ENCODE measurements around the gene ITGA2.
A peak's percentile ranks its signal among the peaks of the same experiment; 100 is the strongest.

Gene ITGA2

GRCh38 chr5:53055365-53055764 is 66.2 kb downstream of the ITGA2 start:
- DNase-seq (ENCODE audit: low read depth in 1 of 2, low spot score in 1 of 2): no peak

GRCh38 chr5:53059281-53059680 is 70.1 kb downstream of the ITGA2 start:
- no peak for DNase-seq (ENCODE audit: low read depth in 1 of 2, low spot score in 1 of 2)

- no peak for DNase-seq (ENCODE audit: low read depth in 1 of 2, low spot score in 1 of 2)
These were observed 74.0 kb downstream of the ITGA2 start for GRCh38 chr5:53063176-53063575.

GRCh38 chr5:53063791-53064190 is 74.6 kb downstream of the ITGA2 start:
- no peak for DNase-seq (ENCODE audit: low read depth in 1 of 2, low spot score in 1 of 2)

- no peak for DNase-seq (ENCODE audit: low read depth in 1 of 2, low spot score in 1 of 2)
These were observed 76.9 kb downstream of the ITGA2 start for GRCh38 chr5:53066088-53066487.

- DNase-seq (ENCODE audit: low read depth in 1 of 2, low spot score in 1 of 2): no peak
These were observed 78.5 kb downstream of the ITGA2 start for GRCh38 chr5:53067641-53068040.

- no peak for DNase-seq (ENCODE audit: low read depth in 1 of 2, low spot score in 1 of 2)
These were observed 79.2 kb downstream of the ITGA2 start for GRCh38 chr5:53068291-53068836.

GRCh38 chr5:53069626-53070025 is 80.5 kb downstream of the ITGA2 start:
- peak in 1 of 2 donors; percentile 4 for DNase-seq (ENCODE audit: low read depth in 1 of 2, low spot score in 1 of 2)

- DNase-seq (ENCODE audit: low read depth in 1 of 2, low spot score in 1 of 2): no peak
These were observed 82.1 kb downstream of the ITGA2 start for GRCh38 chr5:53071298-53071697.

- DNase-seq (ENCODE audit: low read depth in 1 of 2, low spot score in 1 of 2): no peak
These were observed 82.6 kb downstream of the ITGA2 start for GRCh38 chr5:53071738-53072137.

- no peak for DNase-seq (ENCODE audit: low read depth in 1 of 2, low spot score in 1 of 2)
These were observed 84.2 kb downstream of the ITGA2 start for GRCh38 chr5:53073348-53073747.

- DNase-seq (ENCODE audit: low read depth in 1 of 2, low spot score in 1 of 2): no peak
These were observed 86.9 kb downstream of the ITGA2 start for GRCh38 chr5:53076014-53076583.

GRCh38 chr5:53080271-53080670 is 91.1 kb downstream of the ITGA2 start:
- no peak for DNase-seq (ENCODE audit: low read depth in 1 of 2, low spot score in 1 of 2)

GRCh38 chr5:53083927-53084326 is 94.8 kb downstream of the ITGA2 start:
- no peak for DNase-seq (ENCODE audit: low read depth in 1 of 2, low spot score in 1 of 2)

- DNase-seq (ENCODE audit: low read depth in 1 of 2, low spot score in 1 of 2): no peak
These were observed 95.5 kb downstream of the ITGA2 start for GRCh38 chr5:53084546-53085255.

- DNase-seq (ENCODE audit: low read depth in 1 of 2, low spot score in 1 of 2): no peak
These were observed 98.0 kb downstream of the ITGA2 start for GRCh38 chr5:53087171-53087570.

- DNase-seq (ENCODE audit: low read depth in 1 of 2, low spot score in 1 of 2): no peak
These were observed 98.5 kb downstream of the ITGA2 start for GRCh38 chr5:53087621-53088121.

- no peak for DNase-seq (ENCODE audit: low read depth in 1 of 2, low spot score in 1 of 2)
These were observed 100.4 kb downstream of the ITGA2 start for GRCh38 chr5:53089481-53089991.

GRCh38 chr5:53090229-53090628 is 101.1 kb downstream of the ITGA2 start:
- DNase-seq (ENCODE audit: low read depth in 1 of 2, low spot score in 1 of 2): no peak

GRCh38 chr5:53091289-53091688 is 102.1 kb downstream of the ITGA2 start:
- DNase-seq (ENCODE audit: low read depth in 1 of 2, low spot score in 1 of 2): no peak

- no peak for DNase-seq (ENCODE audit: low read depth in 1 of 2, low spot score in 1 of 2)
These were observed 103.1 kb downstream of the ITGA2 start for GRCh38 chr5:53092242-53092641.

GRCh38 chr5:53095217-53095616 is 106.1 kb downstream of the ITGA2 start:
- no peak for DNase-seq (ENCODE audit: low read depth in 1 of 2, low spot score in 1 of 2)

Data from stimulated activated CD4-positive, alpha-beta T cell treated with anti-CD3 and anti-CD28 coated beads, Interleukin-15, amount 100 ng/mL, for 1 hour (primary cell).